SKM-1 treated with dmso at 0.1 percent for 144 hours (cell line): Measurements from ENCODE around the gene SRSF6.
A peak's percentile ranks its signal among the peaks of the same experiment; 100 is the strongest.
"Not testable (repeated sequence)": the region's sequence is repeated elsewhere in the genome, so short reads cannot be mapped to it uniquely, and the experiment has no call there.

Experiments used
- DNase-seq: peaks from one replicate; lab custom pipeline; 2025; ENCODE audit not compliant: unreplicated experiment; lab: John Stamatoyannopoulos, UW

Gene SRSF6

GRCh38 chr20:43457640-43458421, at the start of gene SRSF6:
Gene SRSF6 (plus strand): TSS chr20:43457896. CDS start chr20:43458034, 138 bp downstream.
- peak; percentile 86 for DNase-seq

- no peak for DNase-seq
Measured at GRCh38 chr20:43408848-43409576, 48.7 kb upstream of the SRSF6 start.

GRCh38 chr20:43409577-43409913, 48.2 kb upstream of the SRSF6 start:
- DNase-seq, result no peak

- DNase-seq, result no peak
Measured at GRCh38 chr20:43415661-43416430, 41.9 kb upstream of the SRSF6 start.

GRCh38 chr20:43416591-43417228, 41.0 kb upstream of the SRSF6 start:
- no peak for DNase-seq

GRCh38 chr20:43420192-43420591, 37.5 kb upstream of the SRSF6 start:
- DNase-seq, result no peak

- not testable (repeated sequence) for DNase-seq
Measured at GRCh38 chr20:43420913-43421312, 36.8 kb upstream of the SRSF6 start.

GRCh38 chr20:43426172-43426571, 31.5 kb upstream of the SRSF6 start:
- no peak for DNase-seq

GRCh38 chr20:43430265-43431133, 27.2 kb upstream of the SRSF6 start:
- no peak for DNase-seq

GRCh38 chr20:43431134-43431519, 26.6 kb upstream of the SRSF6 start:
- no peak for DNase-seq

GRCh38 chr20:43432498-43432897, 25.2 kb upstream of the SRSF6 start:
- no peak for DNase-seq

GRCh38 chr20:43433250-43433854, 24.3 kb upstream of the SRSF6 start:
- DNase-seq, result no peak

- no peak for DNase-seq
Measured at GRCh38 chr20:43434565-43434964, 23.1 kb upstream of the SRSF6 start.

- no peak for DNase-seq
Measured at GRCh38 chr20:43438578-43439316, 18.9 kb upstream of the SRSF6 start.

- DNase-seq, result no peak
Measured at GRCh38 chr20:43440531-43440930, 17.2 kb upstream of the SRSF6 start.

GRCh38 chr20:43442282-43442880, 15.3 kb upstream of the SRSF6 start:
- no peak for DNase-seq

- no peak for DNase-seq
Measured at GRCh38 chr20:43444107-43444506, 13.6 kb upstream of the SRSF6 start.

- no peak for DNase-seq
Measured at GRCh38 chr20:43446361-43446879, 11.3 kb upstream of the SRSF6 start.

- not testable (repeated sequence) for DNase-seq
Measured at GRCh38 chr20:43448431-43448747, 9.3 kb upstream of the SRSF6 start.
